CD4-positive, alpha-beta T cell treated with Interleukin-6 for 4 hours (primary cell): ENCODE measurements around the gene EIF5B.

Experiments used
- DNase-seq: peaks from one replicate; pipeline ENCODE4 v3.0.0-alpha.2; 2020; ENCODE audit warnings: mixed read lengths

EIF5B gene

DNA sequence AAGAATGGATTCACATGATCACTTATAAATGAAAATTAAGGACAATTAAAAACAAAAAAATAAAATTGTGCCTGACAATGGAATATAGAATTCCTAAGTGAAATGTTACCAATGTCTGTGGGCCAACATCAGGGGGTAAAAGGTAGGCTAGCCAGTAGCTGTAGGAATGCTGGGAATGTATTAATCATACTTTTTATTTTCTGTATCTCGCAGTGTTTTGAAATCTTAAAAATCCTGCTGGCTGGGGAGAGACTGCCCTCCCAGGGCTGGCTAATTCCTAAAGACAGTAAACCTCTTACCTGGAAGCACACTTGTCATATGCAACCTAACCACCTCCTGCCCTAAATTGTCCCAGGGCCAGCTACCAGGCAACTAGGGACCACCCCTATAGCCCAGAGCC lies 82.8 kb downstream of the EIF5B start:
- no peak for DNase-seq

DNA sequence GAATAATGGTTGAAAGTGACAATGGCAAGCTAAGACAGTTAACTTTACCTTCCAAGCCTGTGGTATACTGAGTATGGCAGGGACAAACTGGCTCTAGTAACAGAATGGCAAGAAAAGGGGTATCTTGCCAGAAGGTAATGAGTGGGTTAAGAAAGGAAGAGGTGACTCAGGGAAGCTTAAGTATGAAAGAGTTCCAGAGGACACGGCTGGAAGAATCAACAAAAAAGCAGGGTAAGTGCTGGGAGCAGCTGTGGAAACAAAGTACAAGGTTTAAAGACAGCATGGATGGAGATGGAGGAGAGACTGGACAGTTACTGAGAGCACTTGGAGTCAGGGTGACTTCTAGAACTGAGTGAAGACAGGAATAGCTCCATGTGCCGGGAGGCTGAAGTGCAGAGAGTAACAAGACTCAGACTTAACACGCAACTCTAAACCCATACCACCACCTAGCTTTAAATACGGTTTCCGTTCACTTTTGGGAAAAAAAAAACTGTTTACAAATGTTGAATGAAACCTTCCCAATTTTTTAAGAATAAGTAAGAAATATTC lies 83.6 kb downstream of the EIF5B start:
- no peak for DNase-seq

DNA sequence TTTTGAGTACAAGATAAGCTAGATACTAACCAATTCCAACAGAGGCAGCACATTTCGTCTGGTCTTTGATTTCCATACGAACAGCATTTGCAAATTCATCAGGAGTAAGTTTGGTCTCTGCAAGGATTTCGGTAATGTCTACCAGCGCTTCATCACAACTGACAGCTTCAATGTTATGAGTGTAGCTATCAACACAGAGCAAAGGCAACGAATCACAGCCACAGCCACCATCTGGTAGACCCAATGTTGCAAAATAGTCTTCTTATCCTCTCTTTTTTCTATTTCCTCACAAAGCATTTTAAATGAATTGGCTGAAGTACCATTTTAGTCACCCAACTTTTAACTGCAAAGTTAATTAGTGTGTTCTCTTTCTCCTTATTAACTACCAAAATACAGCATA lies 84.3 kb downstream of the EIF5B start:
- DNase-seq, result no peak

DNA sequence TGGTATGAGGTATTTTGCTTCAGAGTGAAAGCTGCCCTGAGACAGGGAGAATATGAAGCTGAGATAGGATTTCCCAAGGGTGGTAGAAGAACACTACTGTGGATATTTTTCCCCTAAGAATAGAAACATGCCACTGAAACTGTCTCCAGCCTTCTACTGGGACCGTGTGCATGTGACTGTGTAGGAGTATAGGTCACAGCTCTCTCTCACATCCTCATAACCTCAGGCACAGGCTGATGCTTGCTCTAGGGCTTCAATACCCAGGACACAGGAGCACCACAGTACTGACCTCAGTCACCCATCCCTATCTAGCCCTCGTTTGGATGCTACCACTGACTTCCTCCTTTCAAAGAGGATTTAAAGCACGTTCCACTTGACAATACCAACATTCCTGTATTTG lies 85.4 kb downstream of the EIF5B start:
- DNase-seq, result no peak

DNA sequence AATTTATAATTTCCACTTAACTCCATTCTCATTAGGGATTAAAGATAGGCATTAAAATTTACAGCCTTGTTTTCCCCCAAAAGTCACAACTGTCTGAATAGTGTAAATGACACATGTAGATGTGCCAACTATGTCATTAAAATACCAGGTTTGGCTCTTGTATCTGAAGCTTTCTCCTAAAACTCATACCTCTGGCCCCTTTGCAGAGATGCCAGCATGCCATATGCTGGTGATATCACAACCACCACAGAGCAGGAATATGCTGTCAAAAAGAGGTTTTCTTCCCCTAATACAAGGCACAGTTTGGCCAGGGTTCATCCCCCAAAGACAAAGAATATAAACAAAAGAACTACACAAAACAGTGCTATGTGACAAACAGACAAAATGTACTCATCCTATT lies 87.2 kb downstream of the EIF5B start:
- DNase-seq, result no peak

DNA sequence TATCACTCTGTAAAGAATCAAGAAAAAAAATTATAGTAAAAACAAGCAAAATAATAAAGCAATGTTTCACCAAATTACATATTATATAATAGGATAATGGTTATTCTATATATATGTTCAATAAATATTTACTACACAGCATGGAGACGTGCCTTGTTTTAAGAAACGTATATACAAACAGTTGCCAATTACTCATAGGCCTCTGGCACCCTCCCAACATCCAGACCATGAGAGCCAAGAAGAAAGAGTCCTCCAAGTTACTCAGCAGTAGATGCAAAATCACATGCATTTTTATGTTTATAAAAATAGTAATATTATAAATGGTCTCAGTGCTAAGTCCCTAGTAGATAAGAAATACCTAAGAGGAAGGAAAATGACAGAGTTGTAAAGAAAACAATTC lies 87.8 kb downstream of the EIF5B start:
- no peak for DNase-seq

DNA sequence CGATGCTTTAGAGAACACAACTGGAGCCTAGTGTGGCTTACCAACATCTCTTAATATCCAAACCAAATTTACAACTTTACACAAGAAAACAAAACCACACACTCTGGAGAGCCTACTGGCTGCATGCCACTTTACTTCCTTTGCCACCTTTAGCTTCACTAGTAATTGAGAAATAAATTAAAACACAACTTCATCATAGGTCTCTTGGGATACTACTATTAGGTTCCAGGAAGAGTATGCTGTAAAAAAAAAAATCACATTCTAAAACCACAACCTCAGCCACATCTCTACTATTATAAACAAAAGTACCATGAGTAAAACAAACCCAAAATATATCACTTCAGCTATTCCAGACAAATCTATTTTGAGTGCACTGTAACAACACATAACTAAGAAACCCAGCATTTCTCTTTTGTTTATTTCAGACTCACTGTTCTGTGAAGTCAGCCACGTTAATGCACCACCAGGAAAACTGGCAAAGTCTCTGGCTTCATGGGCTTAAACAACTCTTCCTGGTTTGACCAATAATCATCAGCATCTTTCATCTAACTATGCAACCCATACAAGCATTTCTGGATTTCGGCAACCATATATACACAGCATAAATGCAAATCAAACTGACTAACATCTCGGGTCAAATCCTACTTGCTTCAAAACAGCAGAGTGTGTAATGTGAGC lies 93.6 kb downstream of the EIF5B start:
- DNase-seq, result no peak

DNA sequence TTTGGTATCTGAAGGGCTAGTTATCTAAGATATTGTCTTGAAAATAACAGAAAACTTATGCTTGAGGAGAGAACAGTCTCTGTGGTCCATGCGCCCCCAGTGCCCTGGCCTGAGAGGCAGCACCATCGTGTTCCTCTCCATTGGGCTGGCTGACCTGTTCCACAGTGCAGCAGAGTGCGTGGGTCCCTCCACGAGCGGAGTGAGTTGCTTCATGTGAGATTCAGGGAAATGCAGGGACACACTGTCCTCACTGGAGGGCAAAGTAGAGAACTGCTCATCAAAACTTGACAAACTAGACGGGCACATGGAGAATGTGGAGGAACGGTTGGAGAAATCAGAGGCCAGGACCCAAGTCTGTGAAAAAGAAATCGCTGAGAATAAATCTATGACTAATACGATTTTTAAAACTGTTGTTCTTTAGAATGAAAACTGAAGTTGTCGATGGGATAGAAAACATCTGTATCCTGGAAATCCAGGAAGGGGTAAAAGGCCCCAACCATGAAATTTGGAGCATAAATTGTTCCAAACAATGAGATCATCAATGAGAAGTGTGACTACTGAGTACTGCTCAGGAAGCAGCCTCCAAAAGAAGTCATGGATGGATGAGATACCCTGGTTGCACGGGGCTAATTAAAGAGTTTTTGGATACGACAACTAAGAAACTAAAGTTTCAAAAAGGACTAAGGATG lies 94.5 kb downstream of the EIF5B start:
- DNase-seq, result no peak

DNA sequence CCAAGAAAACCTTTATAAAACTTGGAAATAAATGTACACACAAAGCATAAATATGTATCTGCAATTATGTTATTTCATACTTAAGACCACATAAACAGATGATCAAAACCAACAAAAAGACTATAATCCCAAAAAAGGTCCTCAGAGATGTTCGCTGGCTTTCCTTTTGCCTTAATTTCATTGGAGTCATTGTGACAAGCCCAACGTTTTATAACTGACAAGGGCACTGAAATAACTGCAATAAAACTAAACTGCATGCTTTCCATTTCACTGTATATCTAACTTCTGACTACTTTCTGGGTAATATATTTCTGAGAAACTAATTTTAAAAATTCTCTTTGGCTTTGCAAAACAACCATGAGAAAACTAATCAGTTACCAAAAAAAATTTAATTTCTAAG lies 96.2 kb downstream of the EIF5B start:
- DNase-seq, result no peak

DNA sequence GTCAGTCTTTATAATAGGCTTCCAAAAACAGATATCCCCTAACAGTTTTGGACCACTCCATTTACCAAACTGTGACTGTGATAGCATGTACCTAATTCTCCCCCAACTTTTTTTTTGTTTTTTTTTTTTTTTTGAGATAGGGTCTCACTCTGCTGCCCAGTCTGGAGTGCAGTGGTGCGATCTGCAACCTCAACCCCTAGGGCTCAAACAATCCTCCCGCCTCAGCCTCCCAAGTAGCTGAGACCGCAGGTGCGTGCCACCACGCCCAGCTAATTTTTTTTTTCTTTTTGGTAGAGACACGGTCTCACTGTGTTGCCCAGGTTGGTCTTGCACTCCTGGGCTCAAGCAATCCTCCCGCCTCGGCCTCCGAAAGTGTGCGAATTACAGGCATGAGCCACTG lies 99.7 kb downstream of the EIF5B start:
- DNase-seq, result no peak

DNA sequence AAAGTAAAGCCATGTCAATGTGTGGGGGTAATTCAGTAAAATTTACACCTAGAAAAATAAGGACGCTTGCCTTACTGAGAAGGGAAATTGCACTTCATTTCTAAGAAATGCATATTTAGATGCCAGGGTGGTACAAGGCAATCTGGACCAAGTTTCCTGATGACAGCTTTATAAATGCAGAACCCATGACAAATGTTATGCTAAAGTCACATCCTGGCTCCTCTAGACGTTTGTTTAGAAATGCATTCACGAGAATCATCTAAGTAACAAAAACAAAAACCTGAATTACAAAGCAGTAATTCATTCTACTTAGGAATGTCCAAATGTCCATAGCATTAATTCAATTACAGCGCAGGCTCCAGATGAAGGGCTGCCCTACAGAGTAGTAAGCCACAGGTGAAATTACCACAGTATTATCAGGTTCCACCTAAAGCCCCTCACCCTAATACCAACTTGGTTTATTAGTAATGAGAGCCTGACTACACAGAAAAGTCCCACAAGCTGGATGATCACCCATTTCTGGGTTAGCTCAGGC lies 102.8 kb downstream of the EIF5B start:
- DNase-seq, result no peak

DNA sequence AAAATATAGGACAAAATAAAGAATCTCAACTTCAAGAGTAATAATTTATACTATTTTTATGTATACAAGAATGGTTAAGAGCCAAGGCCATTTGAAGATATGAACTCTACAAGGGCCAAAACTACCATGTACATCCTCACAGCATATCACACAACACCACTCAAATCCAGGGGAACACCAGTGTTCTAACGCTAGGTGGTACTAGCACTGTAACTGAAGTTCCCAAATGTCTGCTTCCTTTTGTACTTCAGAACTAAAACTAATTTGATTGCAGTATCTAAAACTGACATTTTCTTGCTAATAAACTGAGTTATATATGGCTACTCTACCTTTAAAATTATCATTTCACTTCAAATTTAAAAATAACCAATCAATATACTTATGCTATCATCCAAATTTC lies 105.6 kb downstream of the EIF5B start:
- DNase-seq, result no peak

DNA sequence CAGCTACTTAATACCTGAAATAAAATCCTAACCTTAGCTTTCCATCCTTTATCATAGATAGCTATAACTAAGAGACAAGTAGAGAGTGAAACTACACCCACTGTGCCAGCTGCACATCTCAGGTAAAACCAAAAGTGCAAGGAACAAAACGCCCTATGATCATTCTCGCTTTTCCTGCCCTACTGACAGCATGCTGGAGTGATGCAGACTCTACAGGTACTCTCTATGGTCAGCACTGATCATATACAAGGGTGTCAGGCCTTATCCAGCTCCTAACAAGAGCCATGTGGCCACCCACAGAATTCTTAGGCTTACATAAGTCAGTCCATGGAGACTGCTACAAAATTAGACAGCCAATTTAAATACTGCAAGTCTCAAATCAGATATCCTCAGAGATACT lies 107.0 kb downstream of the EIF5B start:
- no peak for DNase-seq

DNA sequence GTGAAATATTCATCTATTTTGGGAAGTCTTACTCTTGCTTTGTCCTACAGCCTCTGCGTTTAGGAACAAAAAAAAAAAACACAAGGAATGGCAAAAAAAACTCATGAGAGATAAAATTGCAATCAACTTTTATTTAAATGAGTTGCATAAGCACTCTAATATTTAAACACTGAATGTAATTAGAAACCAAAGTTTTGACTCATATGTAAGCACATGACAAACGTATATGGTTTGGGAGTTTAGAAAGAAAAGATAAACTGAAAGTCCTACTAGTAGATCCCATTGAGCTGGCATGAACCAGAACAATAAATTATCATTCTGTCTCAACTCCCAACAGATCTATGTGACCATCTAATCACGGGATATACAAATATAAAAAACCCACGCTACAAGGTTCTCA lies 107.9 kb downstream of the EIF5B start:
- no peak for DNase-seq

DNA sequence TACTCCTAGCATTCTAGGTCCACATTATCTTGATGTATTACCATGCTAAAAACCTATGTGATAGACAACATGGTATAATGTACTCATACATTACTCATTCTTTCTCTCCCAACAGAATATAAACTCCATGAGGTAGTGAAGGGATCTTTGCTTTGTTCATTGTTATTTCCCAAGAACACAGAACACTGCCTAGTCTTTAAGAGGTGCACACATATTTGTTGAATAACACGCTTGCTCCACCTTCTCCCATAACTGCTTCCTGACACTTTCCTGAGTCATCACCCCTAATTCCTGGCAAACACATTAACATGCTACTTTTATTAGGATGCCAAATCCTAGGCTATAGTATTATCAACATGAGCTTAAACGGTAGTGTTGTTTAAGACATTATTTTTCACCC lies 111.4 kb downstream of the EIF5B start:
- no peak for DNase-seq

DNA sequence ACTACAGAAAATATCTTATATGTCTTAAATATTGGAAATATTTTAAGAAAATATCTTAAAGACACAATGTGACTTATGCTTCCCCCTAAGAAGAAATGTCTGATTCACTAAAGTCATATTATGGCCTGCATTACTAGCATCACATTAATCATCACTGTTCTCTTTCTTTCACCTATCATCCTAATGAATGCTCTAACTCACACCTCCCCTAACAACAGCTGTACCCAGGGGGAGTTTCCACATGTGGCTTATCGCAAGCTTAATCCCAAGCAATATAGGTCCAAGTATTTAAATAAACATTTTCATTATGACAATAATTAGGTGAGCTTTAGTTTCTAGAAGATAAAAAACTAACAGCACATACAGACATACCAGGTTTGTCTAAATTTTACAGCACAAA lies 113.0 kb downstream of the EIF5B start:
- no peak for DNase-seq
